WTC11 (cell line): Measurements from ENCODE around the gene FOXJ3. TPM values are rescaled to one million over a fixed set of nuclear protein-coding genes. Genes with fewer than 3 reads are reported as not detected.
A peak's percentile ranks its signal among the peaks of the same experiment; 100 is the strongest.

Experiments
- ATAC-seq: fragments of 200-7000 bp; cut with Tn5 transposase; 2 replicates; pipeline ENCODE4 v1.10.0; 2021; ENCODE audit warnings: mild to moderate bottlenecking, moderate library complexity
- CTCF ChIA-PET: fragments of 300-600 bp; sonication (Branson Sonifier 250); formaldehyde crosslinking; loops from one replicate; lab custom pipeline; 2021; ENCODE audit warnings: antibody characterized with exemption; lab: Charles Lee
- POLR2A ChIA-PET: fragments of 350-600 bp; sonication (Branson Sonifier 250); formaldehyde crosslinking; loops from one replicate; lab custom pipeline; 2021; ENCODE audit warnings: antibody characterized with exemption; lab: Charles Lee
- DNase-seq: peaks from one replicate; pipeline ENCODE4 v3.0.0; 2021; ENCODE audit warnings: low spot score
- H3K27ac Mint-ChIP-seq: 2 replicates; pipeline ENCODE4 v1.8.0; 2021; ENCODE audit warnings: mixed read lengths
- H3K27me3 Mint-ChIP-seq: 2 replicates; pipeline ENCODE4 v1.8.0; 2021; ENCODE audit warnings: low read depth, mild to moderate bottlenecking, moderate library complexity, mixed read lengths
- H3K36me3 Mint-ChIP-seq: 2 replicates; pipeline ENCODE4 v1.8.0; 2021; ENCODE audit warnings: mixed read lengths
- H3K4me1 Mint-ChIP-seq: 2 replicates; pipeline ENCODE4 v1.8.0; 2022; ENCODE audit warnings: mixed read lengths
- H3K4me3 Mint-ChIP-seq: 2 replicates; pipeline ENCODE4 v1.8.0; 2021; ENCODE audit warnings: mild to moderate bottlenecking, moderate library complexity, mixed read lengths
- H3K9me3 Mint-ChIP-seq: 2 replicates; pipeline ENCODE4 v1.8.0; 2021; ENCODE audit warnings: mixed read lengths
- AFF4 ChIP-seq: sonication (generic); formaldehyde crosslinking; IDR thresholded peaks from 2 replicates; pipeline ENCODE4 v1.8.1; 2023; ENCODE audit warnings: mild to moderate bottlenecking, missing genetic modification reagents, borderline replicate concordance
- CBFB ChIP-seq: sonication (generic); formaldehyde crosslinking; IDR thresholded peaks from 2 replicates; pipeline ENCODE4 v1.8.1; 2022; ENCODE audit warnings: mild to moderate bottlenecking, low read depth, missing genetic modification reagents
- IRF1 ChIP-seq: sonication (generic); formaldehyde crosslinking; IDR thresholded peaks from 2 replicates; pipeline ENCODE4 v1.8.0; 2023; ENCODE audit warnings: missing genetic modification reagents
- IRF2 ChIP-seq: sonication (generic); formaldehyde crosslinking; IDR thresholded peaks from 2 replicates; pipeline ENCODE4 v1.8.0; 2022; ENCODE audit warnings: low read depth, missing genetic modification reagents, borderline replicate concordance
- JUN ChIP-seq: sonication (generic); formaldehyde crosslinking; IDR thresholded peaks from 2 replicates; pipeline ENCODE4 v1.8.0; 2023; ENCODE audit warnings: mild to moderate bottlenecking, missing genetic modification reagents
- NFE2L1 ChIP-seq: sonication (generic); formaldehyde crosslinking; IDR thresholded peaks from 2 replicates; pipeline ENCODE4 v1.8.1; 2023; ENCODE audit warnings: missing genetic modification reagents
- TP53 ChIP-seq: sonication (generic); formaldehyde crosslinking; IDR thresholded peaks from 2 replicates; pipeline ENCODE4 v1.8.1; 2023; ENCODE audit warnings: mild to moderate bottlenecking, missing genetic modification reagents
- ZNF396 ChIP-seq: fragments of 250-450 bp; sonication (Bioruptor Pico); IDR thresholded peaks from 2 replicates; pipeline ENCODE4 v1.8.0; 2021; ENCODE audit warnings: mild to moderate bottlenecking, moderate library complexity, borderline replicate concordance
- ZNF423 ChIP-seq: fragments of 250-450 bp; sonication (Bioruptor Pico); IDR thresholded peaks from 2 replicates; pipeline ENCODE4 v2.1.2; 2022; ENCODE audit warnings: mild to moderate bottlenecking, moderate library complexity
- total RNA-seq: library from RNA; stranded (reverse); gene quantifications from 3 replicates; pipeline ENCODE4 v1.2.3, GENCODE V29; 2021
- TF ChIP-seq, protein P1 (sequence below): sonication (generic); formaldehyde crosslinking; IDR thresholded peaks from 2 replicates; pipeline ENCODE4 v1.8.0; 2023; ENCODE audit warnings: mild to moderate bottlenecking, missing genetic modification reagents
- TF ChIP-seq, protein P2 (sequence below): sonication (generic); formaldehyde crosslinking; conservative IDR thresholded peaks from 2 replicates; pipeline ENCODE4 v1.8.1; 2023; ENCODE audit warnings: mild to moderate bottlenecking, low read depth, missing genetic modification reagents, moderate library complexity
- TF ChIP-seq, protein P3 (sequence below): fragments of 200-600 bp; IDR thresholded peaks from 2 replicates; pipeline ENCODE4 v1.8.0; 2022; ENCODE audit warnings: antibody characterized with exemption
- TF ChIP-seq, protein P4 (sequence below): sonication (generic); formaldehyde crosslinking; IDR thresholded peaks from 2 replicates; pipeline ENCODE4 v1.8.1; 2022; ENCODE audit warnings: low read depth, missing genetic modification reagents, borderline replicate concordance
- TF ChIP-seq, protein P5 (sequence below): sonication (generic); formaldehyde crosslinking; IDR thresholded peaks from 2 replicates; pipeline ENCODE4 v1.8.1; 2023; ENCODE audit warnings: mild to moderate bottlenecking, moderate library complexity, missing genetic modification reagents
- TF ChIP-seq, protein P6 (sequence below): fragments of 250-450 bp; sonication (Bioruptor Pico); IDR thresholded peaks from 2 replicates; pipeline ENCODE4 v1.8.0; 2021; ENCODE audit warnings: mild to moderate bottlenecking

FOXJ3 gene
- total RNA-seq, 1 experiment from 2014 or later: 43.3 TPM

DNA sequence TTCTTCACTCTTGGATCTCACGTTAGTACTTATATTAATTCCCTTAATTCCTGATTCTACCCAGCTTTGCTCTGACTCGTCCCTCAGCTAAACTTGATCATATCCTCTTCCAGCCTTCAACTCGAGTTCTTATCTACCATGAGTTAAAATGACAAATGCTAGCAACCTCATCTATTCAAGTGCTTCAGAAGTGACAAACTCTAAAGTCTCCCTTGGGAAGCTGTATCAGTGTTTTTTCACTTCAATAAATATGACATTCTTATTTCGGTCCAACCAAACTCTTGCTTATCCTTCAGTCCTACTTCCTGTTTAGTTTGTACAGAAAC is 75.3 kb downstream of the FOXJ3 start:
- Mint-ChIP-seq H3K9me3 (peaks cover 7% of the 10 kb centered on the region), H3K4me1 (peaks cover 8% of the 10 kb centered on the region; the same call in 1 of the 2 replicates), H3K27ac (peak overlapping the region; percentile 38), H3K4me3 (no peak overlapping the region), H3K27me3 (no peaks in the 10 kb centered on the region), H3K36me3 (peaks cover 10% of the 10 kb centered on the region)
- no peak for ATAC-seq
- ChIA-PET CTCF (no interaction called here), POLR2A (no interaction called here)
- TF ChIP-seq ZNF396 (CRISPR knock-in tag): no peak
- TF ChIP-seq, protein P1, sequence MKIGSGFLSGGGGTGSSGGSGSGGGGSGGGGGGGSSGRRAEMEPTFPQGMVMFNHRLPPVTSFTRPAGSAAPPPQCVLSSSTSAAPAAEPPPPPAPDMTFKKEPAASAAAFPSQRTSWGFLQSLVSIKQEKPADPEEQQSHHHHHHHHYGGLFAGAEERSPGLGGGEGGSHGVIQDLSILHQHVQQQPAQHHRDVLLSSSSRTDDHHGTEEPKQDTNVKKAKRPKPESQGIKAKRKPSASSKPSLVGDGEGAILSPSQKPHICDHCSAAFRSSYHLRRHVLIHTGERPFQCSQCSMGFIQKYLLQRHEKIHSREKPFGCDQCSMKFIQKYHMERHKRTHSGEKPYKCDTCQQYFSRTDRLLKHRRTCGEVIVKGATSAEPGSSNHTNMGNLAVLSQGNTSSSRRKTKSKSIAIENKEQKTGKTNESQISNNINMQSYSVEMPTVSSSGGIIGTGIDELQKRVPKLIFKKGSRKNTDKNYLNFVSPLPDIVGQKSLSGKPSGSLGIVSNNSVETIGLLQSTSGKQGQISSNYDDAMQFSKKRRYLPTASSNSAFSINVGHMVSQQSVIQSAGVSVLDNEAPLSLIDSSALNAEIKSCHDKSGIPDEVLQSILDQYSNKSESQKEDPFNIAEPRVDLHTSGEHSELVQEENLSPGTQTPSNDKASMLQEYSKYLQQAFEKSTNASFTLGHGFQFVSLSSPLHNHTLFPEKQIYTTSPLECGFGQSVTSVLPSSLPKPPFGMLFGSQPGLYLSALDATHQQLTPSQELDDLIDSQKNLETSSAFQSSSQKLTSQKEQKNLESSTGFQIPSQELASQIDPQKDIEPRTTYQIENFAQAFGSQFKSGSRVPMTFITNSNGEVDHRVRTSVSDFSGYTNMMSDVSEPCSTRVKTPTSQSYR: no peak
- TF ChIP-seq AFF4 (CRISPR knock-in tag): no peak
- TF ChIP-seq, protein P2, sequence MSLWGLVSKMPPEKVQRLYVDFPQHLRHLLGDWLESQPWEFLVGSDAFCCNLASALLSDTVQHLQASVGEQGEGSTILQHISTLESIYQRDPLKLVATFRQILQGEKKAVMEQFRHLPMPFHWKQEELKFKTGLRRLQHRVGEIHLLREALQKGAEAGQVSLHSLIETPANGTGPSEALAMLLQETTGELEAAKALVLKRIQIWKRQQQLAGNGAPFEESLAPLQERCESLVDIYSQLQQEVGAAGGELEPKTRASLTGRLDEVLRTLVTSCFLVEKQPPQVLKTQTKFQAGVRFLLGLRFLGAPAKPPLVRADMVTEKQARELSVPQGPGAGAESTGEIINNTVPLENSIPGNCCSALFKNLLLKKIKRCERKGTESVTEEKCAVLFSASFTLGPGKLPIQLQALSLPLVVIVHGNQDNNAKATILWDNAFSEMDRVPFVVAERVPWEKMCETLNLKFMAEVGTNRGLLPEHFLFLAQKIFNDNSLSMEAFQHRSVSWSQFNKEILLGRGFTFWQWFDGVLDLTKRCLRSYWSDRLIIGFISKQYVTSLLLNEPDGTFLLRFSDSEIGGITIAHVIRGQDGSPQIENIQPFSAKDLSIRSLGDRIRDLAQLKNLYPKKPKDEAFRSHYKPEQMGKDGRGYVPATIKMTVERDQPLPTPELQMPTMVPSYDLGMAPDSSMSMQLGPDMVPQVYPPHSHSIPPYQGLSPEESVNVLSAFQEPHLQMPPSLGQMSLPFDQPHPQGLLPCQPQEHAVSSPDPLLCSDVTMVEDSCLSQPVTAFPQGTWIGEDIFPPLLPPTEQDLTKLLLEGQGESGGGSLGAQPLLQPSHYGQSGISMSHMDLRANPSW (CRISPR knock-in tag): no peak
- no peak for DNase-seq

DNA sequence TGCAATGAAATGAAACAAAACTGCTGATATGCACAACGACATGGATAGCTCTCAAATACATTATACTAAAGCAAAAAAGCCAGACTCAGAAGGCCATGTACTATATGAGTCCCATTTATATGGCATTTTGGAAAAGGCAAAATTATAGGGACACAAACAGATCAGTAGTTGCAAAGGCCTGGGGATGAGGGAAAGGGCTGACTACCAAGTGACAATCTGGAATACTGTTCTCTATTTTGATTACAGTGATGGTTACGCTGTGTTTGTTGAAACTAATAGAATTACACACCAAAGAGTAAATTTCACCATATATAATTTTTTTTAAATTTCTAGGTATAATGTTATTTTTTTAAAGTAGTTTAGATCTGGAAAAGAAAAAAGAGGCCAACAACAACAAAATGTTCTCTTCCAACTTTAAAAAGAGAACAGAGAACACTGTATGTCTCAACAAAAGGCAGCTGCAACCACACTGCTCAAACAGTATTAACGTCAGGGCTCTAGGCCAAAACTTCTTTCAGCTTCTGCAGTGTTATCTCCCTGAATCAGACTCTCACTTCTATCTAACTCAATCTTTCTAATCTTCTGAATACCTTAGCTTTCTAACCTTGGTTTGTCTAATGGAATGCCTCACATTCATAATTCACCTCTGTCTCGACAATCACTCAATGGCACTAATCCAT is 75.8 kb downstream of the FOXJ3 start:
- Mint-ChIP-seq H3K4me1 (peaks cover 8% of the 10 kb centered on the region; the same call in 1 of the 2 replicates), H3K4me3 (no peak overlapping the region), H3K27me3 (no peaks in the 10 kb centered on the region), H3K9me3 (peaks cover 7% of the 10 kb centered on the region), H3K36me3 (peaks cover 6% of the 10 kb centered on the region; the same call in 1 of the 2 replicates), H3K27ac (peak overlapping the region; percentile 38; the same call in 1 of the 2 replicates)
- ChIA-PET POLR2A (no interaction called here), CTCF (no interaction called here)
- DNase-seq (no peak), ATAC-seq (no peak)
- no peak for TF ChIP-seq NFE2L1
- TF ChIP-seq IRF1 (CRISPR knock-in tag): no peak
- no peak for TF ChIP-seq IRF2
- TF ChIP-seq, protein P3, sequence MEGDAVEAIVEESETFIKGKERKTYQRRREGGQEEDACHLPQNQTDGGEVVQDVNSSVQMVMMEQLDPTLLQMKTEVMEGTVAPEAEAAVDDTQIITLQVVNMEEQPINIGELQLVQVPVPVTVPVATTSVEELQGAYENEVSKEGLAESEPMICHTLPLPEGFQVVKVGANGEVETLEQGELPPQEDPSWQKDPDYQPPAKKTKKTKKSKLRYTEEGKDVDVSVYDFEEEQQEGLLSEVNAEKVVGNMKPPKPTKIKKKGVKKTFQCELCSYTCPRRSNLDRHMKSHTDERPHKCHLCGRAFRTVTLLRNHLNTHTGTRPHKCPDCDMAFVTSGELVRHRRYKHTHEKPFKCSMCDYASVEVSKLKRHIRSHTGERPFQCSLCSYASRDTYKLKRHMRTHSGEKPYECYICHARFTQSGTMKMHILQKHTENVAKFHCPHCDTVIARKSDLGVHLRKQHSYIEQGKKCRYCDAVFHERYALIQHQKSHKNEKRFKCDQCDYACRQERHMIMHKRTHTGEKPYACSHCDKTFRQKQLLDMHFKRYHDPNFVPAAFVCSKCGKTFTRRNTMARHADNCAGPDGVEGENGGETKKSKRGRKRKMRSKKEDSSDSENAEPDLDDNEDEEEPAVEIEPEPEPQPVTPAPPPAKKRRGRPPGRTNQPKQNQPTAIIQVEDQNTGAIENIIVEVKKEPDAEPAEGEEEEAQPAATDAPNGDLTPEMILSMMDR: no peak
- no peak for TF ChIP-seq JUN (CRISPR knock-in tag)
- TF ChIP-seq, protein P4, sequence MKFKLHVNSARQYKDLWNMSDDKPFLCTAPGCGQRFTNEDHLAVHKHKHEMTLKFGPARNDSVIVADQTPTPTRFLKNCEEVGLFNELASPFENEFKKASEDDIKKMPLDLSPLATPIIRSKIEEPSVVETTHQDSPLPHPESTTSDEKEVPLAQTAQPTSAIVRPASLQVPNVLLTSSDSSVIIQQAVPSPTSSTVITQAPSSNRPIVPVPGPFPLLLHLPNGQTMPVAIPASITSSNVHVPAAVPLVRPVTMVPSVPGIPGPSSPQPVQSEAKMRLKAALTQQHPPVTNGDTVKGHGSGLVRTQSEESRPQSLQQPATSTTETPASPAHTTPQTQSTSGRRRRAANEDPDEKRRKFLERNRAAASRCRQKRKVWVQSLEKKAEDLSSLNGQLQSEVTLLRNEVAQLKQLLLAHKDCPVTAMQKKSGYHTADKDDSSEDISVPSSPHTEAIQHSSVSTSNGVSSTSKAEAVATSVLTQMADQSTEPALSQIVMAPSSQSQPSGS: no peak
- TF ChIP-seq, protein P5, sequence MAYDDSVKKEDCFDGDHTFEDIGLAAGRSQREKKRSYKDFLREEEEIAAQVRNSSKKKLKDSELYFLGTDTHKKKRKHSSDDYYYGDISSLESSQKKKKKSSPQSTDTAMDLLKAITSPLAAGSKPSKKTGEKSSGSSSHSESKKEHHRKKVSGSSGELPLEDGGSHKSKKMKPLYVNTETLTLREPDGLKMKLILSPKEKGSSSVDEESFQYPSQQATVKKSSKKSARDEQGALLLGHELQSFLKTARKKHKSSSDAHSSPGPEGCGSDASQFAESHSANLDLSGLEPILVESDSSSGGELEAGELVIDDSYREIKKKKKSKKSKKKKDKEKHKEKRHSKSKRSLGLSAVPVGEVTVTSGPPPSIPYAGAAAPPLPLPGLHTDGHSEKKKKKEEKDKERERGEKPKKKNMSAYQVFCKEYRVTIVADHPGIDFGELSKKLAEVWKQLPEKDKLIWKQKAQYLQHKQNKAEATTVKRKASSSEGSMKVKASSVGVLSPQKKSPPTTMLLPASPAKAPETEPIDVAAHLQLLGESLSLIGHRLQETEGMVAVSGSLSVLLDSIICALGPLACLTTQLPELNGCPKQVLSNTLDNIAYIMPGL (CRISPR knock-in tag): no peak
- no peak for TF ChIP-seq CBFB (CRISPR knock-in tag)
- TF ChIP-seq TP53 (CRISPR knock-in tag): no peak
- no peak for TF ChIP-seq ZNF423
- TF ChIP-seq, protein P6, sequence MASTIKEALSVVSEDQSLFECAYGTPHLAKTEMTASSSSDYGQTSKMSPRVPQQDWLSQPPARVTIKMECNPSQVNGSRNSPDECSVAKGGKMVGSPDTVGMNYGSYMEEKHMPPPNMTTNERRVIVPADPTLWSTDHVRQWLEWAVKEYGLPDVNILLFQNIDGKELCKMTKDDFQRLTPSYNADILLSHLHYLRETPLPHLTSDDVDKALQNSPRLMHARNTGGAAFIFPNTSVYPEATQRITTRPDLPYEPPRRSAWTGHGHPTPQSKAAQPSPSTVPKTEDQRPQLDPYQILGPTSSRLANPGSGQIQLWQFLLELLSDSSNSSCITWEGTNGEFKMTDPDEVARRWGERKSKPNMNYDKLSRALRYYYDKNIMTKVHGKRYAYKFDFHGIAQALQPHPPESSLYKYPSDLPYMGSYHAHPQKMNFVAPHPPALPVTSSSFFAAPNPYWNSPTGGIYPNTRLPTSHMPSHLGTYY (CRISPR knock-in tag): no peak
